Measurements from ENCODE around the gene STIMATE. TPM values are rescaled to one million over a fixed set of nuclear protein-coding genes. Genes with fewer than 3 reads are reported as not detected.

The STIMATE gene
- total RNA-seq, 1 donor from 2014 or later = 25.3 TPM

- DNase-seq (ENCODE audit: low spot score) = no peak
Measured at GRCh38 chr3:52817860-52818259, 79.5 kb downstream of the STIMATE start.

DNA sequence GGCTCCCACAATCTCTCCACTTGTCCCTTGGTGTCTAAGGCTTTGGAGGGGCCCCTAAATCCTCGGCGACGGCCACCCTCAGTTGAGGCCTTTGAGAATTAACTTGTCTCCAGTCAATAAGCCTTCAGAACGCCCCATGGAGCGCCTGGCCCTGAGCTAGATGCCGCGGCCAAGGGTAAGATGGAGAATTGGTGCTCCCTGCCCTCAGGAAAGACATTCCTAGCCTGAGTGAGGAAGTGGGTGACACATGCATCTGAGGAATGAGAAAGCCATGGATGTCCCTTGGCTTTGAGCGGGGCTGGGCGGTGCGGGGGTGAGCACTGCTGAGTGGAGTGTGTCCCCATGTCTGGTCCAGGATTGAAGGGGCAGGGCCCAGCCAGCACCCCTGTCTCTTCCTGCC is 80.1 kb downstream of the STIMATE start:
- no peak for DNase-seq (ENCODE audit: low spot score)

DNA sequence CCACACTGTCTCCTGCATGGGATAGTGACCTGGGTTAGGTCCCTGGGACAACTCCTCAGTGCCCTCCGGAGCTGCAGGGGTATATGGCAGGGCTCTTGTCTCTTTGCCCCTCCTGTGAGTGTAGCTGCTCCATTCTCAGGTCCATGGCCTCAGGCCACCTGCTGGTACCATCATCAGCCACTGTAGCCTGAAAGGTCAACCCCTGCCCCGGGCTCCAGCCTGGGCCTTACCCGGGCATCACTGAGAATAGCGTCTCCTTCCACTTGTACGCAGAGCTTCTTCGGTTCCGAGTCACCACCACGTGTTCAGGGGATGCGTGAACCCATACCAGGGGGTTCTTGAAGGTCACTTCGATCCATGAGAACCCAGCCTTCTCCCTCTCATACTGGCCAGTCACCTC is 80.7 kb downstream of the STIMATE start:
- DNase-seq (ENCODE audit: low spot score) = no peak

DNA sequence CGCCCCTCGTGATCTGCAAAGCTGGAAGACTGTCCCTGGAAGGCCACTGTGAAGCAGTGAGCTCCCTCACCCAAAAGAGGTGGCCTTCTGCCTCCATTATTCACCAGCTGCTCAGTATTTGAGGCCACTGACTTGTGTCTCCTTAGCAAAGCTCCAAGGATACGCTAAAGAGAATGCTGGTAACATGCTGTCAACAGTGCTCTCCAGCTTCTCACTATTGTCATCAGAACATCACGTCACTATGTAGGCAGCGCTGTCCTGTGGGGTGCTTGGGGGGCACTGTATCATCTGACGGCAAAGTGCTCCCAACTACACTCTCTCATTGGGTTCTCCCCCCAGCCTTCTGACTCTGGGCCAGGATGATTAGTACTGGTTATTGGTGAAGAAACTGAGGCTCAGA is 81.1 kb downstream of the STIMATE start:
- no peak for DNase-seq (ENCODE audit: low spot score)

DNA sequence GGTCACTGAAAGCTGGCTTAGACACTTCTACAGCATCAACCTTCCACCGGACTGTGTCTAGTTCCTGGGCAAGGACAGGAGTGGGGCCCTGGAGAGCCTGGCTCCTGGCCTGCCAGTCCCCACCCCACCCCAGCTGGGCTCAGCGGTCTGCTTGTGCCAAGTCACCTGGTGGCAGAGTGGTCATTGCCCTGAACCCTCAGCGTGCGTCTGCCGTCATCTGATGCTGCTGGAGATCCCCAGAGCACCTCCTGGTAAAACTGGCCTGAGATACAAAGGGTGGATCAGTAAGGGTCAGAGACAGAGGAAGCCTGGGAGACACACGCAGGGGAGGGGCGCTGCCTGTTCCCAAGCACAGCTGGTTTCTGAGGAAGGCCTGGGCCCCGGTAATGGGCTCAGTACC is 83.5 kb downstream of the STIMATE start:
- DNase-seq (ENCODE audit: low spot score) = no peak

- no peak for DNase-seq (ENCODE audit: low spot score)
Measured at GRCh38 chr3:52811452-52812011, 85.8 kb downstream of the STIMATE start.

DNA sequence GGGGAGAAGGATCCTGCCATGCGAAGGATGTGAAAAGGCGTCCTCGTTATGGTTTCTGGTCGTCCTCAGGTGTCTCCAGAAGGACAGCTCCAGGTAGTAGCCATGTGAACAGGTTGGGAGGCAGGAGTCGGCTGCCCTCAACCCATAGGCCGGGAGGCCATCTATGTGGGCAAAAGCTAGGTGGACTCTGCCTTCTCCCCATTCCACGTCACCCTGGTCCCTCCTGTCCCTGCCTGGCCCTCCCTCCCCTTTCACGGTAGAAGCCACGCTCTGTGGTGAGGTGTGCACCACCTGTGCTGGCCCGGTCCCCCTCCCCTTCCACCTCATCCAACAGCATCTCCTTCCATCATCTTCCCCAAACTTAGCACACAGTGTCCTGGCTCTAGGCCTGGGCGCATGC is 86.4 kb downstream of the STIMATE start:
- no peak for DNase-seq (ENCODE audit: low spot score)

GRCh38 chr3:52809662-52810377 is 87.5 kb downstream of the STIMATE start:
- no peak for DNase-seq (ENCODE audit: low spot score)

DNA sequence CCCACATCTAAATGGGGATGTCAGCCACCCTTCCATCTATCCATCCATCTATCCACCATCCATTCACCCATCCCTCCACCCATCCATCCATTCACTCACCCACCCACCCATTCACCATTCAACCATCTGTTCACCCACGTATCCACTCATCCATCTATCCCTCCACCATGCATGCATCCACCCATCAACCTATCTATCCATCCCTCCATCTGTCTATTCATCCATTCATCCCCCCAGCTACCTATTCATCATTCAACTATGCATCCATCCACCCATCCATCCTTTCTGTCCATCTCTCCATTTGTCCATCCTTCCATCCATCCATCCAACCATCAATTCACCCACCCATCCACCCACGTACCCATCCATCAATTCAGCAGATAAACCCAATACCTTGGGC is 88.2 kb downstream of the STIMATE start:
- DNase-seq (ENCODE audit: low spot score) = no peak

- DNase-seq (ENCODE audit: low spot score) = no peak
Measured at GRCh38 chr3:52805270-52806039, 91.9 kb downstream of the STIMATE start.

DNA sequence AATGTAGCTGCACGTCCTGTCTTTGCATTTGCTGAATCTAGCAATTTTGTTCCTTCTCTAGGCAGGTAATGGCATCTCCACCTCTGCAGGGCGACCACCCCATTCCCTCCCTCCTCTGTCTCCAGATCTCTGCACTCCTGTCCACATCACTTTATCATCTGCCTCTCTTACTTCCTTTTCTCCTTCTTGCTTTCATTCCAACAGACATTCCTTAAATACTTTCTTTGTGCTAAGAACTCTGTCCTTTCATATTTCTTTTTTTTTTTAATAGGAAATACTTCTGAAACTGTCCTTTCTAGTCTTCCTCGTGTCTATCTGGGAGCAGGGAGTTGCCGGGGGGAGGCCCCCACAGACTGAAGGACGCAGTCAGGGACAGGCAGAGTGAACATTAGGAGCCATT is 95.5 kb downstream of the STIMATE start:
- no peak for DNase-seq (ENCODE audit: low spot score)

GRCh38 chr3:52800079-52800478 is 97.3 kb downstream of the STIMATE start:
- DNase-seq (ENCODE audit: low spot score) = no peak

DNA sequence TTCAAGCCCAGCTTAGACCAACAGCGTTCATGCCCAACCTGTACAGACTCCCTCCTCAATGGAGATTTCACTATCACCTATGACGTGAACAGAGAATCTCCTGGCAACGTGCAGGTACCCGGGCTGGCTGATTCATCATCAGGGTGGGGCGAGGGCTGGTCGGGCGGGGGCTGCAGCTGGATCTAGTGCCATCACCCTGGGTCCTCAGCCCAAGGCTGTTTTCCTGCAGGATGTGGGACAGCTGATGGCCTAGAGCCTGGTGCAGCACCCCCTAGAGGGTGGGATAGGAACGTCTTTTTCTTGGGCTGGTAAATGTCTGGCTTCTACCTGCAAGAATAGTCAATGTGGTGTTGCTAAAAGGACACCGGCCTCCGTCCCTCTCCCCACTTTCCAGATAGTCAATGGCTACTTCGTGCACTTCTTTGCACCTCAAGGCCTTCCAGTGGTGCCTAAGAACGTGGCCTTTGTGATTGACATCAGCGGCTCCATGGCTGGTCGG is 98.3 kb downstream of the STIMATE start:
- no peak for DNase-seq (ENCODE audit: low spot score)

GRCh38 chr3:52798376-52798977 is 98.9 kb downstream of the STIMATE start:
- DNase-seq (ENCODE audit: low spot score) = no peak

GRCh38 chr3:52796411-52796810 is 100.9 kb downstream of the STIMATE start:
- no peak for DNase-seq (ENCODE audit: low spot score)

GRCh38 chr3:52795298-52795900 is 101.9 kb downstream of the STIMATE start:
- no peak for DNase-seq (ENCODE audit: low spot score)

- no peak for DNase-seq (ENCODE audit: low spot score)
Measured at GRCh38 chr3:52794612-52795099, 102.7 kb downstream of the STIMATE start, which contains the start of gene ITIH3. TSS of gene ITIH3 (plus strand) at chr3:52794796. CDS start at chr3:52794804, 8 bp downstream.

DNA sequence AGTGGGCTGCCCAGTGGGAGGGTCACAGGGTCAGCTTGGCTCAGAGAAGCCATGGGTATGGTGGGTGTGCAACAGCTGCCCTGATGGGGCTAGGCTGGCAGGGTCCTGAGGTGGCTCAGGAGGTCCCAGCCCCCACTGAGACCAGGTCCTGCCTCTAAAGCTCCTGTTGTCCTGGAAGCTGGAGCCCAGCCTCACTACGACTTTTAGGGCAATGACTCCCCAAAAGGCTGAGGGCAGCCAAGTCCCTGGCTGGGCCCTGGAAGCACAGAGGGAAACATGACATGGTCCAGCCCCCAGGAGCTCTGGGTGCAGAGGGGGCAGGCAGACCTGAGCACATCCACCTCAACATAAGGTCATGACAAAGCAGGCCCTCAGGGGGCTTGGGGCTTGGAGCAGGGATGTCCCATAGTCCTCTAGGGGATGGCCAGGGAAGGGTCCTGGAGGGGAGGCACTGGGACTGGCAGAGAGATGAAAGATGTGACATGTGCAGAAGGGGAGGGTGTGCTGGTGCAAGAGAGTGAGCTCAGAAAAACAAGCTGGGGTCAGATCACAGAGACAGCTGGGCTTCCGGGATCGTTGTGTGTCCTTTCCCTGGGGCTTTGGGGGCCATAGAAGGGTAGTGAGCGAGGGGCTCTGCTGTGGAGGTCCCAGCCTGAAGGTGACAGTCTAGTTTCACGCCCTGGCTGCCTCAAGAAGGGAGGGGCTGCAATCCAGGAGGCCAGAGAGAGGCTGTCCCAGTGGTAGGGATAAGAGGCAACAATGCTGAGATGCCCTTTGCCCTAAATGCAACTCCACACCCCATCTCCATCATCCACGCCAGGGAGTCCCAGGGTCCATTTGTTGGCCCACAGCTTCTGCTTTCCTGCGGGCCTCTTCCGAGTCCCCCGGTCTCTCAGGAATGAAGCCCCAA is 103.4 kb downstream of the STIMATE start:
- DNase-seq (ENCODE audit: low spot score) = no peak

- DNase-seq (ENCODE audit: low spot score) = no peak
Measured at GRCh38 chr3:52792961-52793695, 104.2 kb downstream of the STIMATE start.

- DNase-seq (ENCODE audit: low spot score) = no peak
Measured at GRCh38 chr3:52792413-52792812, 104.9 kb downstream of the STIMATE start.
